HepG2 (cell line): Measurements from ENCODE around the gene YWHAB. TPM values are rescaled to one million over a fixed set of nuclear protein-coding genes. Genes with fewer than 3 reads are reported as not detected.

Experiments used
- ARNT ChIP-seq: fragments of 450-650 bp; IDR thresholded peaks from 2 replicates; pipeline ENCODE4 v1.6.1; 2017
- GATAD2A ChIP-seq: IDR thresholded peaks from 2 replicates; pipeline ENCODE4 v1.6.1; 2016
- HMGA1 ChIP-seq: sonication (generic); formaldehyde crosslinking; conservative IDR thresholded peaks from 2 replicates; pipeline ENCODE4 v1.4.0; 2020; ENCODE audit warnings: missing genetic modification reagents
- KDM5B ChIP-seq: sonication (generic); formaldehyde crosslinking; IDR thresholded peaks from 2 replicates; pipeline ENCODE4 v1.4.0; 2020; ENCODE audit warnings: missing genetic modification reagents, mild to moderate bottlenecking, borderline replicate concordance
- MED13 ChIP-seq: sonication (generic); formaldehyde crosslinking; IDR thresholded peaks from 2 replicates; pipeline ENCODE4 v1.5.0; 2020; ENCODE audit warnings: missing genetic modification reagents
- MYNN ChIP-seq: sonication (generic); formaldehyde crosslinking; IDR thresholded peaks from 2 replicates; pipeline ENCODE4 v1.4.0; 2020; ENCODE audit warnings: mild to moderate bottlenecking, low read depth, missing genetic modification reagents
- NONO ChIP-seq, 2 experiments: fragments of 450-650 bp in 1 of 2; sonication (generic) in 1 of 2; formaldehyde crosslinking in 1 of 2; IDR thresholded peaks in 1 of 2; conservative IDR thresholded peaks in 1 of 2; 2 replicates each; pipeline versions ENCODE4 v1.6.1 to v1.8.0; 2017 to 2022; ENCODE audit warnings: mild to moderate bottlenecking in 1 of 2, missing genetic modification reagents in 1 of 2, moderate library complexity in 1 of 2
- RXRA ChIP-seq: sonication (generic); formaldehyde crosslinking; IDR thresholded peaks from 2 replicates; pipeline ENCODE4 v1.5.1; 2020; ENCODE audit warnings: missing genetic modification reagents
- SP4 ChIP-seq: sonication (generic); formaldehyde crosslinking; IDR thresholded peaks from 2 replicates; pipeline ENCODE4 v1.8.1; 2023; ENCODE audit warnings: mild to moderate bottlenecking, missing genetic modification reagents
- SP5 ChIP-seq: IDR thresholded peaks from 2 replicates; pipeline ENCODE4 v1.6.1; 2016; ENCODE audit warnings: low read depth, borderline replicate concordance
- ZC3H13 ChIP-seq: sonication (generic); formaldehyde crosslinking; IDR thresholded peaks from 2 replicates; pipeline ENCODE4 v1.8.1; 2023; ENCODE audit warnings: mild to moderate bottlenecking, missing genetic modification reagents, moderate library complexity
- ZFX ChIP-seq: sonication (generic); formaldehyde crosslinking; IDR thresholded peaks from 2 replicates; pipeline ENCODE4 v1.4.0; 2020; ENCODE audit warnings: mild to moderate bottlenecking, low read depth, missing genetic modification reagents, moderate library complexity
- ZIK1 ChIP-seq: sonication (generic); formaldehyde crosslinking; IDR thresholded peaks from 2 replicates; pipeline ENCODE4 v1.5.0; 2020; ENCODE audit warnings: mild to moderate bottlenecking, low read depth, missing genetic modification reagents, borderline replicate concordance
- ZMYM3 ChIP-seq: sonication (generic); formaldehyde crosslinking; IDR thresholded peaks from 2 replicates; pipeline ENCODE4 v1.5.1; 2020; ENCODE audit warnings: mild to moderate bottlenecking, missing genetic modification reagents
- ZNF124 ChIP-seq: sonication (generic); formaldehyde crosslinking; IDR thresholded peaks from 2 replicates; pipeline ENCODE4 v1.4.0; 2020; ENCODE audit warnings: missing genetic modification reagents
- ZNF143 ChIP-seq: sonication (generic); formaldehyde crosslinking; IDR thresholded peaks from 2 replicates; pipeline ENCODE4 v1.4.0; 2020; ENCODE audit warnings: missing genetic modification reagents
- ZNF333 ChIP-seq: sonication (generic); formaldehyde crosslinking; IDR thresholded peaks from 2 replicates; pipeline ENCODE4 v1.4.0; 2020; ENCODE audit warnings: mild to moderate bottlenecking, missing genetic modification reagents, borderline replicate concordance
- ZNF34 ChIP-seq: sonication (generic); formaldehyde crosslinking; IDR thresholded peaks from 2 replicates; pipeline ENCODE4 v1.4.0; 2020; ENCODE audit warnings: mild to moderate bottlenecking, missing genetic modification reagents, borderline replicate concordance
- ZNF572 ChIP-seq: sonication (generic); formaldehyde crosslinking; IDR thresholded peaks from 2 replicates; pipeline ENCODE4 v1.5.1; 2020; ENCODE audit warnings: mild to moderate bottlenecking, missing genetic modification reagents
- polyA plus RNA-seq, 8 experiments: library from polyadenylated mRNA; depleted of rRNA in 3 of 8; stranded (reverse) in 7 of 8; unstranded in 1 of 8; fragments of >200 nt; fragmentation: Illumina TruSeq in 4 of 8; extraction: Trizol in 4 of 8; gene quantifications; 2 replicates each; pipeline versions ENCODE4 v1.2.1 to v1.2.3, GENCODE V29; 2011 to 2016; ENCODE audit warnings: low read depth in 4 of 8, missing spikeins in 1 of 8, mixed read lengths in 1 of 8; ENCODE audit not compliant: insufficient read depth in 1 of 8
- total RNA-seq, 5 experiments: library from RNA; depleted of rRNA; stranded (reverse); fragments of >200 nt; fragmentation: Illumina TruSeq; extraction: Trizol; gene quantifications; 2 replicates each; pipeline ENCODE4 v1.2.3, GENCODE V29; 2016; ENCODE audit warnings: low read depth in 1 of 5
- TF ChIP-seq, protein P1 (sequence below): sonication (generic); formaldehyde crosslinking; IDR thresholded peaks from 2 replicates; pipeline ENCODE4 v1.4.0; 2020; ENCODE audit warnings: missing genetic modification reagents, borderline replicate concordance
- TF ChIP-seq, protein P2 (sequence below): sonication (generic); formaldehyde crosslinking; IDR thresholded peaks from 2 replicates; pipeline ENCODE4 v1.9.0; 2021; ENCODE audit warnings: missing genetic modification reagents, borderline replicate concordance
- TF ChIP-seq, protein P3 (sequence below): sonication (generic); formaldehyde crosslinking; IDR thresholded peaks from 2 replicates; pipeline ENCODE4 v1.4.0; 2020; ENCODE audit warnings: missing genetic modification reagents, borderline replicate concordance

YWHAB gene
- total and polyA plus RNA-seq, 2 of the 13 experiments (the other 11 are each of a cell fraction or from before 2014, with no cell fraction given), result 77.2 to 121 TPM

DNA sequence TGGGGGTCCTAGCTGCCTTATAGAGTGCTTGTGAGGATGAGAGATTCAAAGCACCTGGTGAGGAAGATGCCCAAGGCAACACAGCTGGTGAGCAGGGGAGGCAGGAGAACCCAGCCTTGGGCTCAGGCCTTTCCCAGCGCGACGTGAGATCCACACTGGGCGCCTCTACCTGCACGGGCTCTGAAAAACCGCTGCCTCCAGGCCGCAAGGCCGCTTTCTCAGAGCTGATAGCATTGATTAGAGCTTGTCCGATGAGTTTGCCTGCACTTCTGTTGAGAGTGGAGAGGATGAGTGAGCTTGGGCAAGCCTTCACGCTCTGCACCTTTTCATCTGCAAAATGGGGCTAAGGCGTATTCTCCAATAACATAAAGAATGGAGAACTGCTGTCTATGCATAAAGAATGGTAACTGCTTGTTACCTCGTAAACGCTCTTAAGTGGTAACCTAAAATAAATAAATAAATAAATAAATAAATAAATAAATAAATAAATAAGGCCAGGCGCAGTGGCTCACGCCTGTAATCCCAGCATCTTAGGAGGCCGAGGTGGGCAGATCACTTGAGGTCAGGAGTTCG, 25.3 kb downstream of the YWHAB start (continued):
- TF ChIP-seq ZNF572 (CRISPR knock-in tag) (peak; percentile 92; the same call in 1 of the 2 replicates), ZNF143 (CRISPR knock-in tag) (no peak), ZNF333 (CRISPR knock-in tag) (no peak), ARNT (no peak), ZNF124 (CRISPR knock-in tag) (0 out of 2 replicates have a peak, but pooled peaks have one; percentile 2), ZFX (CRISPR knock-in tag) (peak; percentile 66), SP5 (CRISPR knock-in tag) (no peak), KDM5B (CRISPR knock-in tag) (no peak), SP4 (CRISPR knock-in tag) (no peak), NONO (IDR thresholded peaks at IDR 0.05) (no peak), NONO (CRISPR knock-in tag; conservative IDR thresholded peaks at IDR 0.05) (no peak), ZNF34 (CRISPR knock-in tag) (no peak), ZMYM3 (peak; percentile 78), ZIK1 (no peak), MED13 (CRISPR knock-in tag) (no peak), ZC3H13 (CRISPR knock-in tag) (no peak), HMGA1 (no peak), RXRA (CRISPR knock-in tag) (no peak), GATAD2A (CRISPR knock-in tag) (no peak), MYNN (CRISPR knock-in tag) (0 out of 2 replicates have a peak, but pooled peaks have one; percentile 23)
- TF ChIP-seq, protein P1, sequence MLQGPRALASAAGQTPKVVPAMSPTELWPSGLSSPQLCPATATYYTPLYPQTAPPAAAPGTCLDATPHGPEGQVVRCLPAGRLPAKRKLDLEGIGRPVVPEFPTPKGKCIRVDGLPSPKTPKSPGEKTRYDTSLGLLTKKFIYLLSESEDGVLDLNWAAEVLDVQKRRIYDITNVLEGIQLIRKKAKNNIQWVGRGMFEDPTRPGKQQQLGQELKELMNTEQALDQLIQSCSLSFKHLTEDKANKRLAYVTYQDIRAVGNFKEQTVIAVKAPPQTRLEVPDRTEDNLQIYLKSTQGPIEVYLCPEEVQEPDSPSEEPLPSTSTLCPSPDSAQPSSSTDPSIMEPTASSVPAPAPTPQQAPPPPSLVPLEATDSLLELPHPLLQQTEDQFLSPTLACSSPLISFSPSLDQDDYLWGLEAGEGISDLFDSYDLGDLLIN (CRISPR knock-in tag), result 0 out of 2 replicates have a peak, but pooled peaks have one; percentile 12
- TF ChIP-seq, protein P2, sequence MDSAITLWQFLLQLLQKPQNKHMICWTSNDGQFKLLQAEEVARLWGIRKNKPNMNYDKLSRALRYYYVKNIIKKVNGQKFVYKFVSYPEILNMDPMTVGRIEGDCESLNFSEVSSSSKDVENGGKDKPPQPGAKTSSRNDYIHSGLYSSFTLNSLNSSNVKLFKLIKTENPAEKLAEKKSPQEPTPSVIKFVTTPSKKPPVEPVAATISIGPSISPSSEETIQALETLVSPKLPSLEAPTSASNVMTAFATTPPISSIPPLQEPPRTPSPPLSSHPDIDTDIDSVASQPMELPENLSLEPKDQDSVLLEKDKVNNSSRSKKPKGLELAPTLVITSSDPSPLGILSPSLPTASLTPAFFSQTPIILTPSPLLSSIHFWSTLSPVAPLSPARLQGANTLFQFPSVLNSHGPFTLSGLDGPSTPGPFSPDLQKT, result no peak
- TF ChIP-seq, protein P3, sequence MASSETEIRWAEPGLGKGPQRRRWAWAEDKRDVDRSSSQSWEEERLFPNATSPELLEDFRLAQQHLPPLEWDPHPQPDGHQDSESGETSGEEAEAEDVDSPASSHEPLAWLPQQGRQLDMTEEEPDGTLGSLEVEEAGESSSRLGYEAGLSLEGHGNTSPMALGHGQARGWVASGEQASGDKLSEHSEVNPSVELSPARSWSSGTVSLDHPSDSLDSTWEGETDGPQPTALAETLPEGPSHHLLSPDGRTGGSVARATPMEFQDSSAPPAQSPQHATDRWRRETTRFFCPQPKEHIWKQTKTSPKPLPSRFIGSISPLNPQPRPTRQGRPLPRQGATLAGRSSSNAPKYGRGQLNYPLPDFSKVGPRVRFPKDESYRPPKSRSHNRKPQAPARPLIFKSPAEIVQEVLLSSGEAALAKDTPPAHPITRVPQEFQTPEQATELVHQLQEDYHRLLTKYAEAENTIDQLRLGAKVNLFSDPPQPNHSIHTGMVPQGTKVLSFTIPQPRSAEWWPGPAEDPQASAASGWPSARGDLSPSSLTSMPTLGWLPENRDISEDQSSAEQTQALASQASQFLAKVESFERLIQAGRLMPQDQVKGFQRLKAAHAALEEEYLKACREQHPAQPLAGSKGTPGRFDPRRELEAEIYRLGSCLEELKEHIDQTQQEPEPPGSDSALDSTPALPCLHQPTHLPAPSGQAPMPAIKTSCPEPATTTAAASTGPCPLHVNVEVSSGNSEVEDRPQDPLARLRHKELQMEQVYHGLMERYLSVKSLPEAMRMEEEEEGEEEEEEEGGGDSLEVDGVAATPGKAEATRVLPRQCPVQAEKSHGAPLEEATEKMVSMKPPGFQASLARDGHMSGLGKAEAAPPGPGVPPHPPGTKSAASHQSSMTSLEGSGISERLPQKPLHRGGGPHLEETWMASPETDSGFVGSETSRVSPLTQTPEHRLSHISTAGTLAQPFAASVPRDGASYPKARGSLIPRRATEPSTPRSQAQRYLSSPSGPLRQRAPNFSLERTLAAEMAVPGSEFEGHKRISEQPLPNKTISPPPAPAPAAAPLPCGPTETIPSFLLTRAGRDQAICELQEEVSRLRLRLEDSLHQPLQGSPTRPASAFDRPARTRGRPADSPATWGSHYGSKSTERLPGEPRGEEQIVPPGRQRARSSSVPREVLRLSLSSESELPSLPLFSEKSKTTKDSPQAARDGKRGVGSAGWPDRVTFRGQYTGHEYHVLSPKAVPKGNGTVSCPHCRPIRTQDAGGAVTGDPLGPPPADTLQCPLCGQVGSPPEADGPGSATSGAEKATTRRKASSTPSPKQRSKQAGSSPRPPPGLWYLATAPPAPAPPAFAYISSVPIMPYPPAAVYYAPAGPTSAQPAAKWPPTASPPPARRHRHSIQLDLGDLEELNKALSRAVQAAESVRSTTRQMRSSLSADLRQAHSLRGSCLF (CRISPR knock-in tag), result peak; percentile 6; the same call in 1 of the 2 replicates
